Sigmoid colon (tissue), 4 donors: Measurements from ENCODE around the gene SGPL1.

ENCODE experiments used
- EP300 ChIP-seq, 4 donors: sonication (generic); formaldehyde crosslinking; IDR thresholded peaks; one replicate each; pipeline ENCODE4 v1.6.1; 2017; ENCODE audit warnings: antibody characterized with exemption in 4 of 4
- POLR2A ChIP-seq, 2 donors: fragments of 450-650 bp; IDR thresholded peaks; one replicate each; pipeline ENCODE4 v1.6.1; 2016; ENCODE audit warnings: antibody characterized with exemption in 2 of 2, mild to moderate bottlenecking in 2 of 2, moderate library complexity in 2 of 2
- POLR2AphosphoS5 ChIP-seq, 4 donors: sonication (generic); formaldehyde crosslinking; IDR thresholded peaks; one replicate each; pipeline ENCODE4 v1.6.1; 2017; ENCODE audit warnings: antibody characterized with exemption in 4 of 4
- TF ChIP-seq, protein P1 (sequence below), 4 experiments: fragments of 450-650 bp in 3 of 4; fragments of 200-600 bp in 1 of 4; IDR thresholded peaks; one replicate each; pipeline ENCODE4 v1.5.1; 2016 to 2019; ENCODE audit warnings: antibody characterized with exemption in 4 of 4, mild to moderate bottlenecking in 3 of 4, moderate library complexity in 2 of 4

- TF ChIP-seq, protein P1, sequence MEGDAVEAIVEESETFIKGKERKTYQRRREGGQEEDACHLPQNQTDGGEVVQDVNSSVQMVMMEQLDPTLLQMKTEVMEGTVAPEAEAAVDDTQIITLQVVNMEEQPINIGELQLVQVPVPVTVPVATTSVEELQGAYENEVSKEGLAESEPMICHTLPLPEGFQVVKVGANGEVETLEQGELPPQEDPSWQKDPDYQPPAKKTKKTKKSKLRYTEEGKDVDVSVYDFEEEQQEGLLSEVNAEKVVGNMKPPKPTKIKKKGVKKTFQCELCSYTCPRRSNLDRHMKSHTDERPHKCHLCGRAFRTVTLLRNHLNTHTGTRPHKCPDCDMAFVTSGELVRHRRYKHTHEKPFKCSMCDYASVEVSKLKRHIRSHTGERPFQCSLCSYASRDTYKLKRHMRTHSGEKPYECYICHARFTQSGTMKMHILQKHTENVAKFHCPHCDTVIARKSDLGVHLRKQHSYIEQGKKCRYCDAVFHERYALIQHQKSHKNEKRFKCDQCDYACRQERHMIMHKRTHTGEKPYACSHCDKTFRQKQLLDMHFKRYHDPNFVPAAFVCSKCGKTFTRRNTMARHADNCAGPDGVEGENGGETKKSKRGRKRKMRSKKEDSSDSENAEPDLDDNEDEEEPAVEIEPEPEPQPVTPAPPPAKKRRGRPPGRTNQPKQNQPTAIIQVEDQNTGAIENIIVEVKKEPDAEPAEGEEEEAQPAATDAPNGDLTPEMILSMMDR (IDR thresholded peaks at IDR 0.05): no peak
- TF ChIP-seq POLR2A (IDR thresholded peaks at IDR 0.05) (no peak), POLR2AphosphoS5 (IDR thresholded peaks at IDR 0.05) (no peak), EP300 (IDR thresholded peaks at IDR 0.05) (no peak)
Observed at GRCh38 chr10:70917226-70917625, 101.5 kb downstream of the SGPL1 start.
